ENCODE data around the gene EHD1. TPM values are rescaled to one million over a fixed set of nuclear protein-coding genes. Genes with fewer than 3 reads are reported as not detected.

Gene EHD1
- total RNA-seq, 4 donors from 2014 or later: 47.8 to 85.4 (median 76.8) TPM

DNA sequence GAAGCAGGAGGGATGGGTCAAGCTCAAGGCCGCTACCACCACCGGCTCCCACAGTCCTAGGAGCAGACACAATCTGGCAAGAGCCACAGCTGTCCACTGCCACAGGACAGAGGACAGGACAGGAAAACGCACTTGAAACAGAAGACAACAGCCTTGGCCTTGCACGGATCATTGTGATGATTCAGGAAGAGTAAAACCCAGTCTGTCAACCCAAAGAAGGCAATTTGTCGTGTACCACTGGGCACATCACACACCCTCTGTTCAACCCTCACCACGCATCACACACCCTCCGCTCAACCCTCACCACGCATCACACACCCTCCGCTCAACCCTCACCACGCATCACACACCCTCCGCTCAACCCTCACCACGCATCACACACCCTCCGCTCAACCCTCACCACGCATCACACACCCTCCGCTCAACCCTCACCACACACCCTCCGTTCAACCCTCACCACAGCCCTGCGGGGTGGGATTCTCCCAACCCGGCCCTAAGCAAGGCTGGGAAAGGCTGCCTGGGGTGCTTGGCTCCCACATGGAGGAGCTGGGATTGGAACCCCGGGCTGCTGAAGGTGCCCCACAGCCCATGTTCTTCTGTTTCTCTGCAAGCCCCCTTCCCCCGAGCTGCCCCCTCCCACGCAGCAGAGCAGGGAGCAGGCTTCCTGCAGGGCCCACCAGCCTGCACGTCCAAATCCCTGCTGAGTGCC lies 22.7 kb downstream of the EHD1 start:
- no peak for DNase-seq (ENCODE audit: low spot score in 2 of 2)
- H3K9me3 ChIP-seq: no peaks in the 10 kb centered on the region
- no peaks in the 10 kb centered on the region for H3K27me3 ChIP-seq
- H3K4me3 ChIP-seq: no peak overlapping the region
- TF ChIP-seq POLR2A (IDR thresholded peaks at IDR 0.05) (no peak), POLR2AphosphoS5 (IDR thresholded peaks at IDR 0.05) (no peak), EP300 (IDR thresholded peaks at IDR 0.05) (no peak)
- TF ChIP-seq, protein P1, sequence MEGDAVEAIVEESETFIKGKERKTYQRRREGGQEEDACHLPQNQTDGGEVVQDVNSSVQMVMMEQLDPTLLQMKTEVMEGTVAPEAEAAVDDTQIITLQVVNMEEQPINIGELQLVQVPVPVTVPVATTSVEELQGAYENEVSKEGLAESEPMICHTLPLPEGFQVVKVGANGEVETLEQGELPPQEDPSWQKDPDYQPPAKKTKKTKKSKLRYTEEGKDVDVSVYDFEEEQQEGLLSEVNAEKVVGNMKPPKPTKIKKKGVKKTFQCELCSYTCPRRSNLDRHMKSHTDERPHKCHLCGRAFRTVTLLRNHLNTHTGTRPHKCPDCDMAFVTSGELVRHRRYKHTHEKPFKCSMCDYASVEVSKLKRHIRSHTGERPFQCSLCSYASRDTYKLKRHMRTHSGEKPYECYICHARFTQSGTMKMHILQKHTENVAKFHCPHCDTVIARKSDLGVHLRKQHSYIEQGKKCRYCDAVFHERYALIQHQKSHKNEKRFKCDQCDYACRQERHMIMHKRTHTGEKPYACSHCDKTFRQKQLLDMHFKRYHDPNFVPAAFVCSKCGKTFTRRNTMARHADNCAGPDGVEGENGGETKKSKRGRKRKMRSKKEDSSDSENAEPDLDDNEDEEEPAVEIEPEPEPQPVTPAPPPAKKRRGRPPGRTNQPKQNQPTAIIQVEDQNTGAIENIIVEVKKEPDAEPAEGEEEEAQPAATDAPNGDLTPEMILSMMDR (IDR thresholded peaks at IDR 0.05): no peak
- H3K36me3 ChIP-seq: peaks cover 33% of the 10 kb centered on the region
- peak overlapping the region; percentile 80 for H3K27ac ChIP-seq
- H3K4me1 ChIP-seq: peaks cover 82% of the 10 kb centered on the region
- WGBS: 80% methylated on average over 14 of the region's 22 CpGs

DNA sequence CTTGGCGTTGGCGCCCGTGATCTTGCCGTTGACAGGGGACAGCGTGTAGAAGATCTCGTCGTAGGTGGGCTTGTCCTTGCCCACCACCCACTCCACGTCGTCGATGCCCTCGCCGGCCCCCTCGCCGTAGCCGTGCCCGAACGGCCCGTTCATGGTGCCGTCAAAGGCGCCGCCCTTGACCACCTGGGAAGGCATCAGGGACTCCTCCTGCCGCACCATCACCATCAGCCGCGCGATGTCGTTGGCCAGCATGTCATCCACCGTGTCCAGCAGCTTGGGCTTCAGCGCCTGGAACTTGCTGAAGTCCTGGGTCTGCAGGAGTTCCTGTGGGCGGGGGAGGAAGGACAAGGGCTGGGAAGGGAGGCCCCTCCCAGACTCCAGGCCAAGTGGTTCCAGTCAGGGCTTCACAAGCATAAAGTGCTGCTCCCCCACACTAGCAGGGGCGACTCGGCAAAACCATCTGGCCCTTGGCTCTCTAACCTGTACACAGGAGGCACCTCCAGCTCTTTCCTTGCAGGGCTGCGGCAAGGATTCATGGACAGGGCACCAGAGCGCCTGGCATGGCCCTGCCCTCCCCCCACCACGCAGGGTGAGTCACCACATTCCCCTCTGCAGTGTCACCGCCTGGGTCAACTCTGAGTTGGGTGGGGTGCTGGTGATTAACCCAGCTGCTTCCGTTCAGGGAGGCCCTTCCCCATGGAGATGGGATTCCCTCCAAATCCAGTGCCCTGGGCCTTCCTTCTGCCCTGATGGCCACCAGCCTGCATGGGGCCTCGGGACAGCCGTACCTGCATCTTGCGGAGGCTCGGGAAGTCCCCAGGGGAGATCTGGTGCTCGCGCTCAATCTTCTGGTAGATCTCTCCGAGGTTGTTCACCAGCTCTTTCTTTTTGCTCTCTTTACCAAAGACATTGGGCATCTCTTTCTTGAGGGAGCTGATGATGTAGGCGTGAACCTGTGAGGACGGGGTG lies 23.6 kb downstream of the EHD1 start:
- peak; percentile 94 to 95 for DNase-seq (ENCODE audit: low spot score in 2 of 2)

DNA sequence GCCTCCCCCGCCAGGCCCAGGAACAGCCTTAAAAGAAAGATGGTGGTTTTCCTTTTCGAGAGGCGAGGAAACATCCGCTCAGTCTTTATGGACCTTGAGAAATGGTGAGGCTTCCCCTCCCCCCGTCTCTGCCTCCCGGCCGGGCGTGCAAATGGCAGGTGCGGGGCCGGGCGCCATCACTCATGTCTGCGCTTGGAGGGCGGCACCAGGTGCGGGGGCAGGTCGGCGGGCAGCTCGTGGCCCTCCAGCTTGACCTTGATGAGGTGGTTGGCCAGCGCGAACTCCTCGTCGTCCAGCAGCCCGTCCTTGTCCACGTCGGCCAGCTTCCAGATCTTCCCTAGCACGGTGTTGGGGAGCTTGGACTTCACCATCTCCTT lies 24.3 kb downstream of the EHD1 start:
- no peak for TF ChIP-seq POLR2AphosphoS5 (IDR thresholded peaks at IDR 0.05)
- TF ChIP-seq EP300 (IDR thresholded peaks at IDR 0.05): no peak
- TF ChIP-seq, protein P1 (IDR thresholded peaks at IDR 0.05): no peak
- TF ChIP-seq POLR2A (IDR thresholded peaks at IDR 0.05): no peak
- Histone ChIP-seq H3K27me3 (no peaks in the 10 kb centered on the region), H3K9me3 (no peaks in the 10 kb centered on the region), H3K4me3 (no peak overlapping the region), H3K4me1 (peaks cover 86% of the 10 kb centered on the region), H3K36me3 (peaks cover 24% of the 10 kb centered on the region), H3K27ac (peak overlapping the region; percentile 80)
- 96% methylated on average over 9 of the region's 25 CpGs for WGBS
- no peak for DNase-seq (ENCODE audit: low spot score in 2 of 2)

More for the DNA sequence above, 23.6 kb downstream of the EHD1 start:
- Histone ChIP-seq H3K4me1 (peaks cover 86% of the 10 kb centered on the region), H3K9me3 (no peaks in the 10 kb centered on the region), H3K36me3 (peaks cover 31% of the 10 kb centered on the region), H3K27ac (peak overlapping the region; percentile 80), H3K4me3 (no peak overlapping the region), H3K27me3 (no peaks in the 10 kb centered on the region)
- 60% methylated on average over 36 of the region's 45 CpGs for WGBS
- TF ChIP-seq EP300 (IDR thresholded peaks at IDR 0.05) (peak; percentile 56), POLR2AphosphoS5 (IDR thresholded peaks at IDR 0.05) (peak in 2 of 3 donors; percentile 94 to 99), POLR2A (IDR thresholded peaks at IDR 0.05) (no peak)
- TF ChIP-seq, protein P1 (IDR thresholded peaks at IDR 0.05): no peak

DNA sequence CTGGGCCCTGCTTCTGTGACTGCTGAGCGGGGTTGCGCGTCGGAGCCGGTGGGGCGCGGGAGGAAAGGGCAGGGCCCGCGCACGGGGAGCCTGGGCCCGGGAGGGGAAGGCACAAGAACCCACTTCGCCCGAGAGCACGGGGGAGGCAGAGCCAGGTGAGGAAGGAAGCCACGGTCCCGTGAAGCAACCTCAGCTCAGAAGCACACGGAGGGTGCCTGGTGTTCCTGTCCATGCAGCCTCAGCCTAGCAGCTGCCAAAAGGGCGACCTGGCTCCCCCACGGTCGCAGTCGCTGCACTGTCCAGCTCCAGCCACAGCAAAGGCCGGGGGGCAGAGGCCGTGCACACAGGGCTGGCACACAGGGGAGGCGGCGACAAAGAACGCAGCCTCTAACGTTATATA lies 24.7 kb downstream of the EHD1 start:
- no peak overlapping the region for H3K4me3 ChIP-seq
- H3K27ac ChIP-seq: no peak overlapping the region
- DNase-seq (ENCODE audit: low spot score in 2 of 2): no peak
- 88% methylated on average over 27 of the region's 27 CpGs for WGBS
- no peaks in the 10 kb centered on the region for H3K27me3 ChIP-seq
- TF ChIP-seq POLR2AphosphoS5 (IDR thresholded peaks at IDR 0.05) (no peak), POLR2A (IDR thresholded peaks at IDR 0.05) (no peak), EP300 (IDR thresholded peaks at IDR 0.05) (no peak)
- TF ChIP-seq, protein P1 (IDR thresholded peaks at IDR 0.05): no peak
- H3K36me3 ChIP-seq: peaks cover 20% of the 10 kb centered on the region
- H3K4me1 ChIP-seq: peaks cover 86% of the 10 kb centered on the region
- H3K9me3 ChIP-seq: no peaks in the 10 kb centered on the region
